GM12873 (cell line): ENCODE measurements around the gene FBXL3.

Source experiments
- CTCF ChIP-seq: IDR thresholded peaks from 2 replicates; pipeline ENCODE4 v1.5.1; 2012; ENCODE audit warnings: low read depth, mild to moderate bottlenecking, moderate library complexity, low read length, control low read depth; ENCODE audit not compliant: insufficient read depth; ENCODE audit errors: missing control alignments

Gene FBXL3

GRCh38 chr13:77038907-77039480 lies 12.0 kb upstream of the FBXL3 start:
- TF ChIP-seq CTCF: no peak

- no peak for TF ChIP-seq CTCF
Measured at GRCh38 chr13:77036279-77036678, 9.3 kb upstream of the FBXL3 start.

GRCh38 chr13:77034881-77035280 lies 7.9 kb upstream of the FBXL3 start:
- no peak for TF ChIP-seq CTCF

GRCh38 chr13:77033717-77034302 lies 6.9 kb upstream of the FBXL3 start:
- TF ChIP-seq CTCF: no peak

GRCh38 chr13:77031656-77032243 lies 4.8 kb upstream of the FBXL3 start:
- TF ChIP-seq CTCF: no peak

- no peak for TF ChIP-seq CTCF
Measured at GRCh38 chr13:77029436-77029835, 2.5 kb upstream of the FBXL3 start.

- TF ChIP-seq CTCF: no peak
Measured at GRCh38 chr13:77028202-77028601, 1.2 kb upstream of the FBXL3 start.
